Gastrocnemius medialis (tissue), 4 donors: ENCODE results near the gene UNK.

Experiments
- CTCF ChIP-seq, 5 experiments: fragments of 450-650 bp in 3 of 5; fragments of 200-600 bp in 2 of 5; sonication (generic) in 2 of 5; IDR thresholded peaks in 4 of 5; conservative IDR thresholded peaks in 1 of 5; 1 replicate in 4 of 5; 2 replicates in 1 of 5; pipeline ENCODE4 v1.5.1; 2016 to 2019; ENCODE audit warnings: antibody characterized with exemption in 5 of 5, mild to moderate bottlenecking in 3 of 5, moderate library complexity in 3 of 5
- POLR2A ChIP-seq, 2 donors: fragments of 450-650 bp; IDR thresholded peaks; one replicate each; pipeline ENCODE4 v1.6.1; 2017; ENCODE audit warnings: antibody characterized with exemption in 2 of 2, mild to moderate bottlenecking in 2 of 2, moderate library complexity in 2 of 2

GRCh38 chr17:75754378-75755204 is 30.0 kb upstream of the UNK start:
- TF ChIP-seq POLR2A (IDR thresholded peaks at IDR 0.05) (no peak), CTCF (IDR thresholded peaks at IDR 0.05 in 4 of 5, conservative IDR thresholded peaks at IDR 0.05 in 1 of 5) (no peak)
